Suprapubic skin (tissue), 4 donors: ENCODE data around the gene TIGD2. TPM values are rescaled to one million over a fixed set of nuclear protein-coding genes. Genes with fewer than 3 reads are reported as not detected.

Experiments
- DNase-seq, 2 donors: peaks; one replicate each; pipeline ENCODE4 v3.0.0-alpha.2; 2019; ENCODE audit warnings: low spot score in 2 of 2
- H3K27ac ChIP-seq: fragments of 200-600 bp; sonication (generic); one replicate; pipeline ENCODE4 v1.5.1; 2019
- H3K27me3 ChIP-seq: fragments of 200-600 bp; sonication (generic); one replicate; pipeline ENCODE4 v1.5.1; 2019
- H3K36me3 ChIP-seq: fragments of 200-600 bp; sonication (generic); one replicate; pipeline ENCODE4 v1.5.1; 2019
- H3K4me1 ChIP-seq: fragments of 200-600 bp; sonication (generic); one replicate; pipeline ENCODE4 v1.5.1; 2019
- H3K4me3 ChIP-seq: fragments of 200-600 bp; sonication (generic); one replicate; pipeline ENCODE4 v1.5.1; 2019; ENCODE audit warnings: mild to moderate bottlenecking
- H3K9me3 ChIP-seq: fragments of 200-600 bp; sonication (generic); one replicate; pipeline ENCODE4 v1.5.1; 2019
- EP300 ChIP-seq: sonication (generic); formaldehyde crosslinking; IDR thresholded peaks from one replicate; pipeline ENCODE4 v1.6.1; 2017; ENCODE audit warnings: antibody characterized with exemption
- POLR2A ChIP-seq, 2 donors: fragments of 450-650 bp; IDR thresholded peaks; one replicate each; pipeline ENCODE4 v1.6.1; 2017; ENCODE audit warnings: antibody characterized with exemption in 2 of 2, mild to moderate bottlenecking in 2 of 2, moderate library complexity in 2 of 2
- POLR2AphosphoS5 ChIP-seq, 3 donors: sonication (generic); formaldehyde crosslinking; IDR thresholded peaks; one replicate each; pipeline ENCODE4 v1.6.1; 2017; ENCODE audit warnings: antibody characterized with exemption in 3 of 3
- WGBS: methylation state at CpG from one replicate; pipeline ENCODE4 v1.1.5; 2018; 5-methylcytosine and 5-hydroxymethylcytosine counted together
- total RNA-seq, 4 donors: library from RNA; depleted of rRNA; stranded (reverse); fragments of >200 nt; gene quantifications; one replicate each; pipeline ENCODE4 v1.1.0, GENCODE V29; 2016
- TF ChIP-seq, protein P1 (sequence below), 2 donors: fragments of 200-600 bp in 1 of 2; fragments of 450-650 bp in 1 of 2; sonication (generic) in 1 of 2; IDR thresholded peaks; one replicate each; pipeline ENCODE4 v1.5.1; 2016 to 2019; ENCODE audit warnings: antibody characterized with exemption in 2 of 2, mild to moderate bottlenecking in 1 of 2, moderate library complexity in 1 of 2

TIGD2 gene
- 1 to 10 TPM; 2.9 to 7.6 (median 4.9) TPM for total RNA-seq

DNA sequence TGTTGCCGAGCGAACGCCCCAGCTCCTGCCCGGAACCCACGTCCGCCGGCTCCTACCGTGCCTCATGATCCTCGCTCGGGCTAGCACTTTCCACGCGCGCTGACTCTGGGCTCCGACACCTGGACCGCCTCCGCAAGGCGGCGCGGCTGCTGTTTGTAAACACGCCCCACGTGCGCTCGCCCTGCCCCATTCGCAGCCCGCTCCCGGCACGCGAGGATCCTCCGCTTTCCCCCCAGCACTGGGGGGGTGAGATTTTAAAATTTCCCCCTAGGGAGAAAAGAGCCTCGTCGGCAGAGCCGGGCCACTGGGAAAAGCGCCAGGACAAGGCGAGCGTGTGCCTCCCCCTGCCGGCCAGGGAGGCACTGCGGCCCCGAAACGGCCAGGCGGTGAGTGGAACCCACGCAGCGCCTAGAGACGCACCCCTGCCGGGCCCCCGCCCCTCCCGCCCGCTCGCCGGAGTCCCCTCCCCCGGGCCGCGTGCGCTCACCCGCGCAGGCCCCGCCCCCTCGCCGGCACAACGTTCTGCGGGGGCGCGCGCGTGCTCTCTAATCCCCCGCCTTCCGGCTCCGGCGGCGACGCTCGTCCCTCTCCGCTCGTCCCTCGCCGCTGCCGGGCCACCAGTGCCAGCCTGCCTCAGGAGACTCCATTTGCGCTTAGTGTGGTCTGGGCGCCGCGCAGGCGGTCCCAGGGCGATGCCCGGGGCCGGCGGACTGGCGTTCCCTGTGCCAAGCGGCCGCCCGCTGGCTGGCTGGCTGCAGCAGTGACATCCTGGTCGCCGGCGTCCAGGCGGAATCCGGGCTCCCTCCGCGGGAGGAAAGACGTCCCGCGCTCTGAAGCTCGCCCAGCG is at the start of gene TIGD2:
TSS of gene TIGD2 (plus strand) at position 548 of the 847 bp plus-strand sequence. CDS start 1,442 bp downstream, outside the sequence.
- peak within 1 kb of the TSS; percentile 83 for H3K27ac ChIP-seq
- peaks cover 20% of the 10 kb centered on the region for H3K4me1 ChIP-seq
- H3K27me3 ChIP-seq = no peaks in the 10 kb centered on the region
- WGBS = 0% methylated on average over 21 of the region's 101 CpGs
- TF ChIP-seq EP300 (no peak), POLR2A (IDR thresholded peaks at IDR 0.05) (peak in 1 of 2 donors; percentile 34), POLR2AphosphoS5 (IDR thresholded peaks at IDR 0.05) (peak in 2 of 3 donors; percentile 50 to 78)
- TF ChIP-seq, protein P1, sequence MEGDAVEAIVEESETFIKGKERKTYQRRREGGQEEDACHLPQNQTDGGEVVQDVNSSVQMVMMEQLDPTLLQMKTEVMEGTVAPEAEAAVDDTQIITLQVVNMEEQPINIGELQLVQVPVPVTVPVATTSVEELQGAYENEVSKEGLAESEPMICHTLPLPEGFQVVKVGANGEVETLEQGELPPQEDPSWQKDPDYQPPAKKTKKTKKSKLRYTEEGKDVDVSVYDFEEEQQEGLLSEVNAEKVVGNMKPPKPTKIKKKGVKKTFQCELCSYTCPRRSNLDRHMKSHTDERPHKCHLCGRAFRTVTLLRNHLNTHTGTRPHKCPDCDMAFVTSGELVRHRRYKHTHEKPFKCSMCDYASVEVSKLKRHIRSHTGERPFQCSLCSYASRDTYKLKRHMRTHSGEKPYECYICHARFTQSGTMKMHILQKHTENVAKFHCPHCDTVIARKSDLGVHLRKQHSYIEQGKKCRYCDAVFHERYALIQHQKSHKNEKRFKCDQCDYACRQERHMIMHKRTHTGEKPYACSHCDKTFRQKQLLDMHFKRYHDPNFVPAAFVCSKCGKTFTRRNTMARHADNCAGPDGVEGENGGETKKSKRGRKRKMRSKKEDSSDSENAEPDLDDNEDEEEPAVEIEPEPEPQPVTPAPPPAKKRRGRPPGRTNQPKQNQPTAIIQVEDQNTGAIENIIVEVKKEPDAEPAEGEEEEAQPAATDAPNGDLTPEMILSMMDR (IDR thresholded peaks at IDR 0.05) = peak; percentile 70 to 89
- peak; percentile 91 for DNase-seq
- H3K4me3 ChIP-seq = peak within 1 kb of the TSS; percentile 72
- H3K36me3 ChIP-seq = no peaks in the 10 kb centered on the region
- H3K9me3 ChIP-seq = no peaks in the 10 kb centered on the region

DNA sequence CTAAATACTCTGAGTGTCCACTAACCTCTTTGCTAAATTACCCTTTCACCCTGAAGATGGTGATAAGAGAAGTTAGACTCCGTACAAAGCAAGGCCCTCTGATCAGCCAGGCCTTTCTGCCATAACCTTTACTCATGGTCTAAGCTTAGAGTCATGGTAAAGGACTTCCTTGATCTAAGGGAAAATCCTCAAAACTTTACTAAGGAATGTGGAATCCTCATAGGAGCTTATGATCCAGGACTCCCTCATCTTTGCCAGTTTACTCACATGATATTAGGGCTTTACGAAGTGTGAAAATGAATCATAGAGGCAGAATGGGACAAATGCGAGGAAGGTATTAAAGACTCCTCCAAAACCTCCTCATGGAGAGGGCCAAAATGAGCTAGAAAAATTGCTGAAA is 46.5 kb upstream of the TIGD2 start:
- DNase-seq = no peak
- WGBS = 90% methylated on average over 3 of the region's 3 CpGs

DNA sequence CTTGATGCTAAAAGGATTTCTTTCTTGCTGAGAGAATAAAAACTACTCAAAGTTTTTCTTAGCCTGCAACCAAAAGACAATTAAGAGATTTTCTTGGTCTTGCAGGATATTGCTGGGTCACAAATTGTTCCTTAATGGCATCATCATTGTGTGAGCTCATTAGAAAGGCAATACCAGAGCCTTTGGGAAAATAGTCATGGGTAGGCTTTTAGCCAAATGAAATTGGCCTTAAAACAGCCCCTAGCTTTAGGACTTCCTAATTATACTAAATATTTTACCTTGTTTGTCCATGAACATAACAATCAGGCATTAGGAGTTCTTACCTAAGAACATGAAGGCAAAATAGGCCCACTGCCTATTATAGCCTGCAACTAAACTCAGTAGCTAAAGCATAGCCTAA is 43.9 kb upstream of the TIGD2 start:
- no peak overlapping the region for H3K4me3 ChIP-seq
- DNase-seq = no peak
- no peak overlapping the region for H3K27ac ChIP-seq
- no peaks in the 10 kb centered on the region for H3K27me3 ChIP-seq
- H3K36me3 ChIP-seq = no peaks in the 10 kb centered on the region
- TF ChIP-seq POLR2A (IDR thresholded peaks at IDR 0.05) (no peak), POLR2AphosphoS5 (IDR thresholded peaks at IDR 0.05) (no peak), EP300 (no peak)
- TF ChIP-seq, protein P1 (IDR thresholded peaks at IDR 0.05) = no peak
- H3K9me3 ChIP-seq = no peaks in the 10 kb centered on the region
- no peaks in the 10 kb centered on the region for H3K4me1 ChIP-seq

More for the DNA sequence above, 46.5 kb upstream of the TIGD2 start:
- Histone ChIP-seq H3K9me3 (no peaks in the 10 kb centered on the region), H3K27me3 (no peaks in the 10 kb centered on the region), H3K4me3 (no peak overlapping the region), H3K27ac (no peak overlapping the region), H3K4me1 (no peaks in the 10 kb centered on the region), H3K36me3 (no peaks in the 10 kb centered on the region)
- TF ChIP-seq EP300 (no peak), POLR2AphosphoS5 (IDR thresholded peaks at IDR 0.05) (no peak), POLR2A (IDR thresholded peaks at IDR 0.05) (no peak)
- TF ChIP-seq, protein P1 (IDR thresholded peaks at IDR 0.05) = no peak

DNA sequence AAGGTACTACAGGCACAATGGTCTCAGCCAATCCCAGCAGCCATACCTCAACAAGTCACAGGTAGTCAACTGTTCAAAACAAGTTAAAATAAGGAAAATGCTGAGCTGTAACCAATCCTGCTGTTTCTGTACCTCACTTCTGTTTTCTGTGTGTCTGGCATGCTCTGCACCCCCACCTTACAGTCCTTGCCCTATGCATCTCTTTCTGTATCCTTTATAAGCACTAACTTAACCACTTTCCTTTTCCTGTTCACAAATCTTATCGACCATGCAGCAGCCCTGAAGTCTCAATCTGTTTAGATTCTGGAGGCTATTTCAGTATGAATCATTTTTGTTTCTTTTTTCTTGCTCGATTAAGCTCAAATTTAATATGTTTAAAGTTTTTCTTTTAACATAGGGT is 41.9 kb upstream of the TIGD2 start:
- Histone ChIP-seq H3K27me3 (no peaks in the 10 kb centered on the region), H3K27ac (no peak overlapping the region), H3K4me1 (no peaks in the 10 kb centered on the region), H3K36me3 (no peaks in the 10 kb centered on the region), H3K4me3 (no peak overlapping the region), H3K9me3 (no peaks in the 10 kb centered on the region)
- no peak for DNase-seq
- TF ChIP-seq, protein P1 (IDR thresholded peaks at IDR 0.05) = no peak
- no peak for TF ChIP-seq POLR2AphosphoS5 (IDR thresholded peaks at IDR 0.05)
- no peak for TF ChIP-seq EP300
- TF ChIP-seq POLR2A (IDR thresholded peaks at IDR 0.05) = no peak
- WGBS = 68% methylated on average over 2 of the region's 2 CpGs

DNA sequence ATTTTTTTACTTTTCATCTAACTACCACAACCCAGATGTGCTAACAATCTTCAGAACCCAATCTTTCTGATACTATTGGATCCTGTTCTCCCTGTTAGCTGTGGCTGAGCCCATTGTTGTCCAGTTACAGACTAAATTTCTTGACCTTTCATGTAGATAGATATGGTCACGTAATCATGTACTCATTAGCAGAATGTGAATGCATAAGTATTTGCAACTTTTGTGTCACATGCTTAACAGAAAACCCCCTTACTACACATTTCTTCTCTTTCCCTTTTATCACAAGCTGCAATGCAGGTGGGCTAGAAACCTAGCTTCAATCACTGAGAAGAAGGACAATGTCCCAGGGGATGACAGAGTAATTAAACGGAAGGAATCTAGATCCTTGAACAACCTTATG is 41.3 kb upstream of the TIGD2 start:
- TF ChIP-seq POLR2AphosphoS5 (IDR thresholded peaks at IDR 0.05) = no peak
- TF ChIP-seq EP300 = no peak
- TF ChIP-seq, protein P1 (IDR thresholded peaks at IDR 0.05) = no peak
- no peaks in the 10 kb centered on the region for H3K27me3 ChIP-seq
- no peak overlapping the region for H3K4me3 ChIP-seq
- no peak overlapping the region for H3K27ac ChIP-seq
- H3K36me3 ChIP-seq = no peaks in the 10 kb centered on the region
- DNase-seq = no peak
- WGBS = 80% methylated on average over 2 of the region's 2 CpGs
- no peaks in the 10 kb centered on the region for H3K9me3 ChIP-seq
- no peaks in the 10 kb centered on the region for H3K4me1 ChIP-seq
